Measurements from ENCODE around the gene BCORL1.

BCORL1 gene

DNA sequence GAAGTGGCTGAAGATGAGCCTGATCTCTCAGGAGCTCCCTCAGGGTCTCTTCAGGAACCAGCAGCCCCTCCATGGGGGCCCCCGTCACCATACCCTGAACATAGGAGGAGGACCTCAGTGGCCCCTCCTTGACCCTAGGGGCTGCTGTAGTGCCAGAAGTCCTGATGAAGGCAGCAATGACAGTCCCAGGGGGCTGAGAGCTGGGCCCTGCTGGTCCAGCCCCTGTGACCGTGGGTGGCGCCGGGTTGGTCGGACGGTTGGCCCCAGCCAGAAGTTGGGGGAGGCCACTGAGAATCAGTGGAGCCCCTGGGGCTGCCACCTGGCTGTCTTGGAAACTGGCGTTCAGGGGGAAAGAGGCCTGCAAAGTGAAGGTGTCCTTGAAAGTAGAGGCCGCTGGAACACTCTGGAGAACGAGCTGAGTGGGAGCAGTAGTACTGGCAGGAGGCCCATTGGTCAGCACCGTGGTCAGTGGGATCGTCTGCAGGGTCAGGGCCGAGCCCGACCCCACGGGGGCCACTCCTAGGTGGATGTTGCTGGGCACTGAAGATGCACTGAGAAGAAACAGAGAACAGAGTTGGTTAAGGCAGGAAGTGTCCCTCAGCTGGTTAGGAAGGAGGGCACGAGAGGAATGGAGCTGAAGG, 84.7 kb downstream of the BCORL1 start:
- no peak for DNase-seq (ENCODE audit: low read depth)

GRCh38 chrX:130071611-130072344, 89.3 kb downstream of the BCORL1 start:
- DNase-seq (ENCODE audit: low read depth): no peak

DNA sequence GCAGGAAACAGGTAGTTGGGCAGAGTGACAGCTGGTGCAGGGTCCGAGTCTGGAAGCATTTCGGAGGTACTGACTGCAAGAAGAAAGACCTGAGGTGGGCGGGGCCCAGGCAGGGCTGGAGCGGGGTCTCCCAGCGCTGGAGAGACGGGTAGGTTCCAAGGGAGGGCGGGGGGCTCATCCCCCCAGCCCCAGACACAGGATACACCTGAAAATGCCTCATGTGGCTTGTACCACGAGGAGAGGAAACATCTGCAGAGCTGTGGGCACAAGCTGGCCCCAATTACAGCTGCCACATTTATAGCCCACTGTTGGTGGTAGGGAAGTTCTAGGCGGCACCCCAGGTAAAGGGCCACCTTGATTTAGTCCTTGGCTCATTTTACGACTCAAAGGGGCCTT, 89.9 kb downstream of the BCORL1 start:
- no peak for DNase-seq (ENCODE audit: low read depth)

- no peak for DNase-seq (ENCODE audit: low read depth)
These were observed 93.3 kb downstream of the BCORL1 start for GRCh38 chrX:130075777-130076176.

DNA sequence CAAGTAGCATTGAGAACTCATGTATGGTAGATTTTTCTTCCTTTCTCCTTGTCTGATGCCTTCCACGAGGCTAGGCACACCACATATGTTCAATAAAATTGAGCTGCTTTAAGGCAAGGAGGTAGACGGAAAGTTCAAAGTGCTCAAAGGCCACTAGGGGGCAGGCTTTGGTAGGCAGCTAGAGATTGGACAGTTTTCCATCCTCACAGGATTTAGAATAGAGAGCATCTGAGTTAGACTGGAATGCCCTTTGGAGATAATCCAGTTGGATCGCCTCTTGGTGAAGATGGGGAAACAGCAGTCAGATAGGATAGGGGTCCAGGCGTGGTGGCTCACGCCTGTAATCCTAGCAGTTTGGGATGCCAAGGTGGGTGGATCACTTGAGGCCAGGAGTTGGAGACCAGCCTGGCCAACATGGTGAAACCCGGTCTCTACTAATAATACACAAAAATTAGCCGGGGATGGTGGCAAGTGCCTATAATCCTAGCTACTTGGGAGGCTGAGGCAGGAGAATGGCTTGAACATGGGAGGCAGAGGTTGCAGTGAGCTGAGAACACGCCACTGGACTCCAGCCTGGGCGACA, 97.5 kb downstream of the BCORL1 start:
- DNase-seq (ENCODE audit: low read depth): no peak

DNA sequence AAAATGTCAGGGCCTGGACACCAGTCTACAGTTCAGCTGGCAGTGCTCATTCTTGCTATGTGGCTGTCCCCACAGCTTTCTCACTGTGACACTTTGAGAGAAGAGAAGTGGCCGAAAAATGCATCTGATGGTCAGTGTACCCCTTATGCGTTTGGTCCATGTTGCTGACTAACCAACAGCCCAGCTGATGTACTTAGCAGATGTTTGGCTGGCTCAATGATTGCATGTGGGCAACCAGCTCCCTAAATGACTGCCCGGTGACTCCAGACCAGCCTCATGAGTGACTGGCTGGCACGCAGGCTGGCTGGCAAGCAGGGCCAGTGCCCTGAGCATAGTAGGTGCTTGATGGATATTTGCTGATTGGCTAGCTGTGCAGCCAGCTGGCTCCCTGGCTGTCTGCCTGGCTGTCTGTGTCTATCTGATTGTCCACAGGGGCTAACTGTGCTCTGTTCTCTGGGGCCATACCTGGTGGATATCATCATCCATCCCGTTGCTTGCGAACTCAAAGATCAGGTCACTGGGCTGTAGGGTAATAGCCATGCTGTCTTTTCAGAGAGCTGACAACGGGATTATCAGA, 98.4 kb downstream of the BCORL1 start:
- DNase-seq (ENCODE audit: low read depth): no peak

- DNase-seq (ENCODE audit: low read depth): no peak
These were observed 99.1 kb downstream of the BCORL1 start for GRCh38 chrX:130081421-130082045.

GRCh38 chrX:130082244-130083106, 100.0 kb downstream of the BCORL1 start:
- DNase-seq (ENCODE audit: low read depth): peak; percentile 45

DNA sequence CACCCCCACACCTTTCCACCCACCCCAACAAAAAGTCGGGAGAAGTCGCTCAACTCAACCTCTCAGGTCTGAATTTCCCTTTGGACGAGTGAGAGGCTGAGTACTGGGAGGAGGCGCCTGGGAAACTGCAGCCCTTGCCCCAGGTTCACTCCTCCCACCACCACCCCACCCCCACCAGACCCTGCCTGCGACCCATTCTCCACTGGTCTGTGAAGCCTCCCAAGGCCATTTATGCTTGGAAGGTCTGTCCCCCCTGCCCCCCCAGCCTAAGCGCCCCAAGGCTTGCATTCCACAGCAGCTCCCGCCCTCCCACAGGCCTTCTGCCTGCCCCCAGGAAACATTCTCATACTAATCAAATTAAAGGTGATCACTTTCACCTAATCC, 100.7 kb downstream of the BCORL1 start:
- DNase-seq (ENCODE audit: low read depth): no peak

DNA sequence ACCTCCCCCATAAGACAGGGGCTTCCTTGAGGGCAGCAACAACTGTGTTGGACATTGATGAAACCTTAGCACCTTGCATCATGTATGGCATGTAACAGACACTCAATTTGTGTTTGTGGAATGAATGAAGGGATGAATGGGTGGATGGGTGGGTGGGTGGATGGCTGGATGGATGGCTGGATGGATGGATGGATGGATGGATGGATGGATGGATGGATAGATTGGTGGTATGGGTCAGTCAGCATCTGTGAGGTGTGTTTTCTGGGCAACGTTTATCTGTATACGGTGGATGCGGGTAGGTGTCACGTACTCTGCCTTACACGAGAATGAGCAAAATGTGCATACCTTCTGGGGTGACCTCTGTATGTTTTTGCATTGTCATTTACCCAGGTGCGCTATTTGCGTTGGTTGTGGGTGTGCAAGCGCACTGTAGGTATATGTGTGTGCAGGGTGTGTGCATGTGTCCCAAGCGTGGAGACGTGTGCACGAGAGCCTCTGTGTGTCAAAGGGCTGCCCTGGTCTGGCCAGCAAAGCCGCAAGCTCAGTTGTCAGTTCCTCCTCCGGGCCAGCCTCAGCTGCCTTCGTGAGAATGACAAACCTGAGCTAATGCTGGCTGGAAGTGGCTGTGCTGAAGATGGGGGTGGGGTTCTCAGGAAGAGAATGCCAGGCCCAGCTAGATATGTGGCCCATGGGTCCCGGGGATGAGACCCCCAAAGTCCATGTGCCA, 101.4 kb downstream of the BCORL1 start:
- no peak for DNase-seq (ENCODE audit: low read depth)

DNA sequence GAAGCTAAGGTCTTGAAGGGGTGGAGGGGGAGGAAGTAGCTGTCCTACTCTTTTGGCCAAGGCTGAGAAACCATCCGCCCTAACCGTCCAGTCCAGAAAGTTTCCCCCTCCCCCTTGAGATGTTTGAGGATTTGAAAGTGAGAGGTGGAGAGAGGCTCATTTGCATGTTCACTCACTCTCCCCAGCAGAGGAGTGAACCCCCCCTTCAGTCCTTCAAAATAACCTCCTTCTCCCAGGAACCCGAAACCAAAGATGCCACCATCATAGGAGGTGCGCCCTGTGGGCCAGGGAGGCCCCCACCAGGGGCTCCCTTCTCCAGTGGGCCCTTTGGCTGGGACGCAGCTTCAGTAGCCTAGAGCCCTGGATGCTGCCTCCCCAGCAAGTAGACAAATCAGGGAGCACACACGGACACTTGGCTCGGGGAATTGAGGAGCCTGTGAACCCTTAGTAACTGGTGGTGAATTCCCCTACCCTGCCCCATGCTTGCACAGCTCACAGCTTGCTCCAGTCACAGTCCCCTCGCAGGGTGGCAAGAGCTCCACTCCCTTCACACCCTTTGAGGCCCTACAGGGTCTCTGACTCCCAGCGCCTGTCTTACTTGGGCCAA, 102.3 kb downstream of the BCORL1 start:
- no peak for DNase-seq (ENCODE audit: low read depth)

DNA sequence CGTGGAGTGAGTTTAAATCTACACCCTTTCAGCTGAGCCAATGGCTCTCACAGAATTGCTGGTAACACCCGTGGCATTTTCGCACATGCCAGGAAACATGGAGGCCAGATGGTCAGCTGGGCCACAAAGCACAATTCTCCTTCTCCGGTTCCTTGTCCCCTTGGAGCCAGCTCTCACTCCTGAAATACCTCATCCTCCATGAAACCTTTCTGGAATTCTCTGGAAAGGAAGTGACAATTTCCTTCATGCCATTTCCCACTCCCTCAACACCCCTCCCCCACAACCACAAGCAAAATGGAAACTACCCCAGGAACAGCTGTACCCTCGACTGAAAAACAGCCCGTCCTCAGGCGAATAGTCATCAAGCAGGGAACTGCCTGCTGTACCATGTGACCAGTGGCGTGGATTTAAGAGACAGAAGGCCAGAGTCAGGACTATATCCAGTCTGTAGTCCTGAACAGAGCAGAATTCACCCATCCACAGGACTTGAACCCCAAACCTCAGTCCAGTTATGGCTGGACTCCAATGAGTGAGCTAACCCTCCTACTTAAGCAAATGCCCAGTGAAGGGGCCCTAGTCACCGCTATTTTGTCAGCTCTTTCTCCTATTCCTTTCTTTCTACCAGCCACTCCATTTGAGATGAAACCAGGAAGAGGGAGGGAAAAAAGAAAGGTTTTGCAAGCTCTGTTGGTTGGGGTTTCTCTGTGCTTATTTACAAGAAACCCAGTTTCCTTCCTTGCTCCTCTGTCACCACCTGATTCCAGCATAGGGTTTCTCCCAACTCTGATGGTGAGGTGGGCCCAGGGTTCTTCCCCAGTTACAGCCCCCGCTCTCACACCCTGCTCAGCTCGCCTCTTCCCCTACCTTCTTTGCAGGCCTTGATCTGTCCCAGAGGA, 103.4 kb downstream of the BCORL1 start:
- DNase-seq (ENCODE audit: low read depth): no peak

DNA sequence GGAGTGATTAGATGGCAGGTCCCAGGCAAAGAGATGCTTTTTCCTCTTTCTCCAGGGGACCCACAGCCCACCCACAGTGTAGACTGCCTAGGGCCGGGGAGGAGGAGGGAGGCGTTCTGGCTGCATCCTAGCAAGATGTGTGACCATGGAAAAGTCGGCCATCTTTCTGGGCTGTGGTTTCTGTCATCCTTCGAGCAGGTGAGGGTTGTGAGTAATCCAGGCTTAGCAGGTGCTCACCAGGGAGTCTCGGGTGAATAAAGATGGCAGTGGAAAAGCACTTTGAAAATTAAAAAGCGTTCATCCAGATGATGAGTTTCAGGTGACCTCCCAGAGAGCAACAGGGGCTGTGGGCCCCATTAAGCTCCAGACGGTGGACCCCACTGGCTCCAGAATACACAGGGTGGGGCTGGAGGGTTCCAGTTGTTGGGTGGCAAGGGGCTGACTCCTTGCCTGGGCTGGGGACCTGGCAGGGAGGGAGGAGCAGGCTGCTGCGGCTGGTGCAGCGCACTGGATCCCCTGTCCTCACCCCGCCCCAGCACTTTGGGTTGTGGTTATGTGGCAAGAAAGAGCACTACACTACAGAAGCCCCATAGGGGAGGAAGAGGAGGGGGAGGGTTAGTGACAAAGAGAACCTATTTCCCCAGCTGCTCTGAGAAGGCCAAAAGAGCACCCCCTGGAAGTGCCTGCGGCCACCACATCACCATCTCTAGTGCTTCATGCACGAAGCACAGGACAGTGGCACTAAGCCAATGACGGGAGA, 104.2 kb downstream of the BCORL1 start:
- no peak for DNase-seq (ENCODE audit: low read depth)

- DNase-seq (ENCODE audit: low read depth): no peak
These were observed 107.9 kb downstream of the BCORL1 start for GRCh38 chrX:130090364-130090763.

- DNase-seq (ENCODE audit: low read depth): peak; percentile 40
These were observed 109.6 kb downstream of the BCORL1 start for GRCh38 chrX:130091980-130092522.

GRCh38 chrX:130093271-130093670, 110.8 kb downstream of the BCORL1 start:
- no peak for DNase-seq (ENCODE audit: low read depth)

DNA sequence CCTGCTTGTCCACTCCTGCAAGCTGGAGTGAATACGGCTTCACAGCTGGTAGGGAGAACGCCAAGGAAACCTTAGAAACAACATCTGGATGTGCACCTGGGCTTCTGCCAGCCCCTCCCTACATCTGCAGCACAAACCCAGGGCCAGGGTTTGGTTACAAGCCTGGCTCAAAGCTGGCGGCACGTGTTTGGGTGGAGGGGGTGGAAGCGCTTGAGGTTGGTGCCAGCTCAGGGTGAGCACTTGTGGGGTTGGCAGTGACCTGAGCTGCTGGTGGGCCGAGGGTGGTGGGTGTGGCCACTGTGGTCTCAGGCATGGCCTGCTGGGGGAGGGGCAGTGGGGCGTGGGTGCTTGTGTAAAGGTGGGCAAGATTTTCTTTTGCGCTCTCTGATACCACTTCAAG, 112.3 kb downstream of the BCORL1 start:
- DNase-seq (ENCODE audit: low read depth): no peak

DNA sequence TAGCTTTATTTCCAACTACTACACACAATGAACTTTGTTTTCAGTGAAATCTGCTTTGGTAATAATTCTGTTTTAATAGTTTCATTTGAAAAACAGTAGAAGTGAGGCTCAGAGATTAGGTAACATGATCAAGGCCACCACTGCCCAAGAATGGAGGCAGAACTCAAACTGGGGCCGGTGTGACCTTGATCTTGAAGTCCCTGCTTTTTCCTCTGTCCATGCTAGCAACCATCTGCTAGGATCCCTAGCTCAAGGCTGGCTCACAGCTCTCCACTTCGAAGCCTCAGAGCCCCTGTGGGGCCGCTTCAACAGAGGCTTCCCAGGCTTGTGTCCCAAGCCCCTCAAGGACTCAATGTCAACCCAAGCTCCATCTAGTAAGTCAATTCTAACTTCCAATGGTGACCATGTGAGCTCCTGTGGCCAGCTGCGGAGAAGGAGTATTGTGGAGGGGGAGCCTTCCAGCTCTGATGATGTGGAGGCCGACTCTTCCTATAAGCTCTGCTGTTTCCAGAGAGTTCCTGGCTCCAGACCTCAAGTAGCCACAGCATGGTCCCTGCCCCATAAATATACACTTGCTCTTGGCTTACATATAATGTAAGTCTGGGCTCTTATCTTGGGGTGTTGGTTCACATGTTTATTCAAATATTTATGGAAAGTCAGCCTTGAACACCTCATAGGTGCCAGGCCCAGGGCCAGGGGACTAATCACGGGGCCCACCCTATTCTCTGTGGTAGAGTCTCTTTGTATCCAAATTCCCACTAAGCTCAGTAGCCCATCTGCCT, 113.0 kb downstream of the BCORL1 start:
- no peak for DNase-seq (ENCODE audit: low read depth)

All from stimulated activated CD8-positive, alpha-beta memory T cell treated with anti-CD3 and anti-CD28 coated beads, Interleukin-7, amount 100 ng/mL, for 24 hours (primary cell).